H9 (cell line): Measurements from ENCODE around the gene PAQR7. TPM values are rescaled to one million over a fixed set of nuclear protein-coding genes. Genes with fewer than 3 reads are reported as not detected.
A peak's percentile ranks its signal among the peaks of the same experiment; 100 is the strongest.

Experiments
- DNase-seq: peaks from one replicate; pipeline ENCODE4 v3.0.0-alpha.2; 2017
- H2AFZ ChIP-seq: one replicate; pipeline ENCODE4 v1.6.1; 2013; ENCODE audit warnings: mild to moderate bottlenecking, low read length, control low read depth, moderate library complexity
- H2AK5ac ChIP-seq: 2 replicates; pipeline ENCODE4 v1.6.1; 2013; ENCODE audit warnings: low read length, control low read depth, mixed read lengths; ENCODE audit not compliant: insufficient read length
- H2BK120ac ChIP-seq: one replicate; pipeline ENCODE4 v1.6.1; 2013; ENCODE audit warnings: low read depth, mild to moderate bottlenecking, low read length, control low read depth, inconsistent platforms; ENCODE audit not compliant: poor library complexity, severe bottlenecking
- H2BK12ac ChIP-seq: 2 replicates; pipeline ENCODE4 v1.6.1; 2013; ENCODE audit warnings: low read length, control low read depth, mixed read lengths, low read depth; ENCODE audit not compliant: insufficient read length
- H2BK15ac ChIP-seq: 2 replicates; pipeline ENCODE4 v1.6.1; 2013; ENCODE audit warnings: low read depth, low read length, control low read depth
- H2BK20ac ChIP-seq: one replicate; pipeline ENCODE4 v1.6.1; 2013; ENCODE audit warnings: low read depth, mild to moderate bottlenecking, low read length, control low read depth, inconsistent platforms; ENCODE audit not compliant: poor library complexity, severe bottlenecking
- H2BK5ac ChIP-seq: 2 replicates; pipeline ENCODE4 v1.6.1; 2013; ENCODE audit warnings: low read length, control low read depth, mixed read lengths; ENCODE audit not compliant: insufficient read length
- H3K14ac ChIP-seq: 2 replicates; pipeline ENCODE4 v1.6.1; 2013; ENCODE audit warnings: low read length, control low read depth; ENCODE audit not compliant: insufficient read depth
- H3K18ac ChIP-seq: 2 replicates; pipeline ENCODE4 v1.6.1; 2013; ENCODE audit warnings: low read depth, mild to moderate bottlenecking, mixed read lengths, low read length, control low read depth; ENCODE audit not compliant: insufficient read length
- H3K23ac ChIP-seq: 2 replicates; pipeline ENCODE4 v1.6.1; 2013; ENCODE audit warnings: low read length, control low read depth, mixed read lengths, low read depth; ENCODE audit not compliant: insufficient read length
- H3K23me2 ChIP-seq: 2 replicates; pipeline ENCODE4 v1.6.1; 2013; ENCODE audit warnings: low read depth, mild to moderate bottlenecking, mixed read lengths, low read length, control low read depth; ENCODE audit not compliant: insufficient read length, poor library complexity, severe bottlenecking
- H3K27ac ChIP-seq: 2 replicates; pipeline ENCODE4 v1.5.1; 2013; ENCODE audit warnings: low read length, control low read depth, mixed read lengths, low read depth; ENCODE audit not compliant: insufficient read length
- H3K27me3 ChIP-seq: 2 replicates; pipeline ENCODE4 v1.6.1; 2013; ENCODE audit warnings: low read length, control low read depth, inconsistent platforms; ENCODE audit not compliant: insufficient read depth
- H3K4ac ChIP-seq: 2 replicates; pipeline ENCODE4 v1.6.1; 2013; ENCODE audit warnings: low read depth, mild to moderate bottlenecking, control low read depth, inconsistent platforms, low read length, moderate library complexity
- H3K4me1 ChIP-seq: 2 replicates; pipeline ENCODE4 v1.6.1; 2013; ENCODE audit warnings: low read length, control low read depth, inconsistent platforms; ENCODE audit not compliant: insufficient read depth
- H3K4me2 ChIP-seq: 2 replicates; pipeline ENCODE4 v1.6.1; 2013; ENCODE audit warnings: low read length, control low read depth, mixed read lengths; ENCODE audit not compliant: insufficient read length, insufficient read depth
- H3K56ac ChIP-seq: 2 replicates; pipeline ENCODE4 v1.6.1; 2013; ENCODE audit warnings: low read depth, mild to moderate bottlenecking, mixed read lengths, low read length, control low read depth; ENCODE audit not compliant: insufficient read length
- H3K79me1 ChIP-seq: 2 replicates; pipeline ENCODE4 v1.6.1; 2013; ENCODE audit warnings: low read depth, mild to moderate bottlenecking, moderate library complexity, low read length, control low read depth, inconsistent platforms; ENCODE audit not compliant: insufficient read depth, poor library complexity, severe bottlenecking
- H3K79me2 ChIP-seq: 2 replicates; pipeline ENCODE4 v1.6.1; 2013; ENCODE audit warnings: low read length, control low read depth, inconsistent platforms; ENCODE audit not compliant: insufficient read depth
- H3K9ac ChIP-seq: 2 replicates; pipeline ENCODE4 v1.6.1; 2013; ENCODE audit warnings: low read length, control low read depth, mixed read lengths; ENCODE audit not compliant: insufficient read length; ENCODE audit errors: extremely low read depth
- H3K9me3 ChIP-seq: one replicate; pipeline ENCODE4 v1.6.1; 2013; ENCODE audit warnings: low read depth, low read length, inconsistent platforms; ENCODE audit not compliant: control insufficient read depth
- H3T11ph ChIP-seq: one replicate; pipeline ENCODE4 v1.6.1; 2013; ENCODE audit warnings: mild to moderate bottlenecking, low read length, control low read depth, inconsistent platforms
- H4K20me1 ChIP-seq: one replicate; pipeline ENCODE4 v1.6.1; 2013; ENCODE audit not compliant: control insufficient read depth, insufficient read length, insufficient read depth
- H4K5ac ChIP-seq: 2 replicates; pipeline ENCODE4 v1.6.1; 2013; ENCODE audit warnings: low read depth, mild to moderate bottlenecking, mixed read lengths, low read length, control low read depth; ENCODE audit not compliant: insufficient read length
- H4K8ac ChIP-seq: replicated peaks from 2 replicates; pipeline ENCODE4 v1.6.1; 2013; ENCODE audit warnings: low read length, control low read depth, mixed read lengths, low read depth; ENCODE audit not compliant: insufficient read length
- H4K91ac ChIP-seq: 2 replicates; pipeline ENCODE4 v1.6.1; 2013; ENCODE audit warnings: low read depth, mild to moderate bottlenecking, moderate library complexity, mixed read lengths, low read length, control low read depth; ENCODE audit not compliant: insufficient read length
- H3K27ac Mint-ChIP-seq, 3 experiments: 2 replicates in 2 of 3; 3 replicates in 1 of 3; pipeline ENCODE4 v1.8.0; 2020 to 2021; ENCODE audit warnings: mixed read lengths in 3 of 3, mild to moderate bottlenecking in 1 of 3, moderate library complexity in 1 of 3
- H3K27me3 Mint-ChIP-seq: 2 replicates; pipeline ENCODE4 v1.8.0; 2021; ENCODE audit warnings: low read depth, mild to moderate bottlenecking, moderate library complexity, mixed read lengths
- H3K36me3 Mint-ChIP-seq, 3 experiments: 2 replicates in 2 of 3; 3 replicates in 1 of 3; pipeline ENCODE4 v1.8.0; 2020 to 2021; ENCODE audit warnings: low read depth in 3 of 3, mixed read lengths in 3 of 3; ENCODE audit not compliant: insufficient read depth in 1 of 3
- H3K4me1 Mint-ChIP-seq, 2 experiments: 2 replicates each; pipeline ENCODE4 v1.8.0; 2020; ENCODE audit warnings: mixed read lengths in 2 of 2
- H3K4me3 Mint-ChIP-seq, 2 experiments: 2 replicates in 1 of 2; 3 replicates in 1 of 2; pipeline ENCODE4 v1.8.0; 2020 to 2021; ENCODE audit warnings: mild to moderate bottlenecking in 2 of 2, mixed read lengths in 2 of 2, moderate library complexity in 1 of 2
- H3K9me3 Mint-ChIP-seq, 2 experiments: 2 replicates in 1 of 2; 3 replicates in 1 of 2; pipeline ENCODE4 v1.8.0; 2020; ENCODE audit warnings: mild to moderate bottlenecking in 2 of 2, mixed read lengths in 2 of 2, moderate library complexity in 1 of 2
- WGBS: extraction: QIAGEN DNeasy Blood & Tissue Kit; methylation state at CpG from one replicate; pipeline ENCODE4 v1.1.7; 2013; ENCODE audit warnings: missing lambda C conversion rate, low lambda C conversion rate, mixed read lengths; ENCODE audit not compliant: insufficient read length; ENCODE audit errors: extremely low coverage; 5-methylcytosine and 5-hydroxymethylcytosine counted together
- total RNA-seq: library from RNA; stranded (reverse); gene quantifications from 2 replicates; pipeline ENCODE4 v1.2.1, GENCODE V29; 2021
- TF ChIP-seq, protein P1 (sequence below): fragments of 200-600 bp; sonication (generic); conservative IDR thresholded peaks from 3 replicates; pipeline ENCODE4 v1.8.0; 2021; ENCODE audit warnings: antibody characterized with exemption, mild to moderate bottlenecking

The PAQR7 gene
- total RNA-seq, 1 experiment from 2014 or later = 6.3 TPM

GRCh38 chr1:25814549-25815087, 60.9 kb downstream of the PAQR7 start:
- peaks cover 3% of the 10 kb centered on the region for H3K23me2 ChIP-seq
- no peak overlapping the region for H3K14ac ChIP-seq
- H3K4me1 Mint-ChIP-seq = peaks cover 20 to 26% of the 10 kb centered on the region in 2 experiments
- H4K5ac ChIP-seq = no peak overlapping the region
- no peak overlapping the region for H3K18ac ChIP-seq
- no peak overlapping the region for H3K27ac ChIP-seq
- H2BK20ac ChIP-seq = no peak overlapping the region
- no peak overlapping the region for H3K4ac ChIP-seq
- H3K56ac ChIP-seq = no peak overlapping the region
- no peak for DNase-seq
- H3K27me3 Mint-ChIP-seq = peaks cover 2% of the 10 kb centered on the region; the same call in 1 of the 2 replicates
- no peak overlapping the region for H3K4me3 Mint-ChIP-seq
- H3K23ac ChIP-seq = no peak overlapping the region
- no peaks in the 10 kb centered on the region for H3K9me3 ChIP-seq
- no peak overlapping the region for H2BK120ac ChIP-seq
- no peaks in the 10 kb centered on the region for H3K79me1 ChIP-seq
- H4K8ac ChIP-seq = no peak overlapping the region
- no peak overlapping the region for H2BK5ac ChIP-seq
- no peak overlapping the region for H2BK15ac ChIP-seq
- H3K9me3 Mint-ChIP-seq = no peaks in the 10 kb centered on the region
- TF ChIP-seq, protein P1, sequence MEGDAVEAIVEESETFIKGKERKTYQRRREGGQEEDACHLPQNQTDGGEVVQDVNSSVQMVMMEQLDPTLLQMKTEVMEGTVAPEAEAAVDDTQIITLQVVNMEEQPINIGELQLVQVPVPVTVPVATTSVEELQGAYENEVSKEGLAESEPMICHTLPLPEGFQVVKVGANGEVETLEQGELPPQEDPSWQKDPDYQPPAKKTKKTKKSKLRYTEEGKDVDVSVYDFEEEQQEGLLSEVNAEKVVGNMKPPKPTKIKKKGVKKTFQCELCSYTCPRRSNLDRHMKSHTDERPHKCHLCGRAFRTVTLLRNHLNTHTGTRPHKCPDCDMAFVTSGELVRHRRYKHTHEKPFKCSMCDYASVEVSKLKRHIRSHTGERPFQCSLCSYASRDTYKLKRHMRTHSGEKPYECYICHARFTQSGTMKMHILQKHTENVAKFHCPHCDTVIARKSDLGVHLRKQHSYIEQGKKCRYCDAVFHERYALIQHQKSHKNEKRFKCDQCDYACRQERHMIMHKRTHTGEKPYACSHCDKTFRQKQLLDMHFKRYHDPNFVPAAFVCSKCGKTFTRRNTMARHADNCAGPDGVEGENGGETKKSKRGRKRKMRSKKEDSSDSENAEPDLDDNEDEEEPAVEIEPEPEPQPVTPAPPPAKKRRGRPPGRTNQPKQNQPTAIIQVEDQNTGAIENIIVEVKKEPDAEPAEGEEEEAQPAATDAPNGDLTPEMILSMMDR = no peak
- no CpG with 5 or more reads among the region's 7 CpGs for WGBS
- peaks cover 12 to 40% (median 39%) of the 10 kb centered on the region in 3 experiments; a peak in 6 of 7 replicates for H3K36me3 Mint-ChIP-seq
- H4K20me1 ChIP-seq = peaks cover 3% of the 10 kb centered on the region
- no peak overlapping the region for H3K9ac ChIP-seq
- H2AFZ ChIP-seq = no peak overlapping the region
- no peak overlapping the region for H2BK12ac ChIP-seq
- H3T11ph ChIP-seq = no peak overlapping the region
- no peak overlapping the region for H4K91ac ChIP-seq
- H3K79me2 ChIP-seq = no peaks in the 10 kb centered on the region
- no peak overlapping the region for H2AK5ac ChIP-seq
- no peaks in the 10 kb centered on the region for H3K27me3 ChIP-seq
- no peaks in the 10 kb centered on the region; the same call in 1 of the 2 replicates for H3K4me1 ChIP-seq
- H3K4me2 ChIP-seq = no peak overlapping the region
- H3K27ac Mint-ChIP-seq = peak overlapping the region in 2 of 3 experiments; percentile 29 to 61; a peak in 3 of 7 replicates
